Gastrocnemius medialis (tissue), 4 donors: ENCODE measurements around the gene CHERP. TPM values are rescaled to one million over a fixed set of nuclear protein-coding genes. Genes with fewer than 3 reads are reported as not detected.

Source experiments
- ATAC-seq, 2 donors: fragments of 150-250 bp; one replicate each; pipeline ENCODE4 v1.9.1; 2016
- DNase-seq, 2 donors: peaks; one replicate each; pipeline ENCODE4 v3.0.0-alpha.2; 2019
- H3K27ac ChIP-seq, 4 donors: fragments of 200-600 bp; sonication (generic); 1 replicate in 1 of 4; 2 replicates in 3 of 4; pipeline ENCODE4 v1.5.1; 2016 to 2018; ENCODE audit warnings: mild to moderate bottlenecking in 2 of 4, moderate library complexity in 1 of 4
- H3K27me3 ChIP-seq, 3 donors: fragments of 200-600 bp; sonication (generic) in 2 of 3; 1 replicate in 1 of 3; 2 replicates in 2 of 3; pipeline versions ENCODE4 v1.5.1 to v1.6.0; 2016 to 2019; ENCODE audit warnings: mild to moderate bottlenecking in 1 of 3, moderate library complexity in 1 of 3
- H3K36me3 ChIP-seq, 2 donors: fragments of 200-600 bp; sonication (generic) in 1 of 2; one replicate each; pipeline ENCODE4 v1.5.1; 2017 to 2018
- H3K4me1 ChIP-seq, 2 donors: fragments of 200-600 bp; sonication (generic) in 1 of 2; one replicate each; pipeline ENCODE4 v1.5.1; 2016 to 2017; ENCODE audit warnings: mild to moderate bottlenecking in 2 of 2
- H3K4me3 ChIP-seq, 4 donors: fragments of 200-600 bp; sonication (generic) in 3 of 4; 1 replicate in 1 of 4; 2 replicates in 3 of 4; pipeline ENCODE4 v1.5.1; 2016 to 2019; ENCODE audit warnings: mild to moderate bottlenecking in 2 of 4
- H3K9me3 ChIP-seq, 3 donors: fragments of 200-600 bp; sonication (generic) in 2 of 3; 1 replicate in 1 of 3; 2 replicates in 2 of 3; pipeline ENCODE4 v1.5.1; 2016 to 2019
- CTCF ChIP-seq, 5 experiments: fragments of 450-650 bp in 3 of 5; fragments of 200-600 bp in 2 of 5; sonication (generic) in 2 of 5; IDR thresholded peaks in 4 of 5; conservative IDR thresholded peaks in 1 of 5; 1 replicate in 4 of 5; 2 replicates in 1 of 5; pipeline ENCODE4 v1.5.1; 2016 to 2019; ENCODE audit warnings: antibody characterized with exemption in 5 of 5, mild to moderate bottlenecking in 3 of 5, moderate library complexity in 3 of 5
- POLR2A ChIP-seq, 2 donors: fragments of 450-650 bp; IDR thresholded peaks; one replicate each; pipeline ENCODE4 v1.6.1; 2017; ENCODE audit warnings: antibody characterized with exemption in 2 of 2, mild to moderate bottlenecking in 2 of 2, moderate library complexity in 2 of 2
- in situ Hi-C, 4 donors: fragments of 200-750 bp; cut with MboI; loops; one replicate each; pipeline versions ENCODE4 v1.15.0 to v1.8.0; 2017; ENCODE audit warnings: low sequenced_read_pairs in 4 of 4
- intact Hi-C: fragments of 100-400 bp; cut with DNase I; formaldehyde crosslinking; loops from one replicate; pipeline ENCODE4 v1.15.1; 2023; ENCODE audit warnings: low total_unique reads
- total RNA-seq, 4 donors: library from RNA; depleted of rRNA; stranded (reverse); fragments of >200 nt; gene quantifications; one replicate each; pipeline versions ENCODE4 v1.1.0 to v1.2.3, GENCODE V29; 2016

CHERP gene
- total RNA-seq, 4 donors from 2014 or later = 7.4 to 12.1 (median 9.8) TPM

GRCh38 chr19:16529466-16530144, 12.6 kb downstream of the CHERP start:
- H3K9me3 ChIP-seq = no peaks in the 10 kb centered on the region
- H3K4me1 ChIP-seq = no peaks in the 10 kb centered on the region
- in situ Hi-C loops (loop anchor here in 1 of 4 donors (25.0 kb wide), 1 partner anchor 292 kb away; no protein-coding TSS in a partner anchor), intact Hi-C loops (no loop called here)
- no peak overlapping the region for H3K4me3 ChIP-seq
- ATAC-seq = no peak
- no peak for TF ChIP-seq CTCF (IDR thresholded peaks at IDR 0.05 in 4 of 5, conservative IDR thresholded peaks at IDR 0.05 in 1 of 5)
- TF ChIP-seq POLR2A (IDR thresholded peaks at IDR 0.05) = no peak
- no peaks in the 10 kb centered on the region for H3K27me3 ChIP-seq
- peaks cover 0 to 100% of the 10 kb centered on the region in 2 donors for H3K36me3 ChIP-seq
- no peak overlapping the region for H3K27ac ChIP-seq
- DNase-seq = no peak

- in situ Hi-C loops (loop anchor here in 1 of 4 donors (25.0 kb wide), 1 partner anchor 291 kb away; no protein-coding TSS in a partner anchor), intact Hi-C loops (no loop called here)
- H3K27me3 ChIP-seq = no peaks in the 10 kb centered on the region
- H3K9me3 ChIP-seq = no peaks in the 10 kb centered on the region
- no peak overlapping the region for H3K4me3 ChIP-seq
- DNase-seq (no peak), ATAC-seq (no peak)
- no peaks in the 10 kb centered on the region for H3K4me1 ChIP-seq
- TF ChIP-seq CTCF (IDR thresholded peaks at IDR 0.05 in 4 of 5, conservative IDR thresholded peaks at IDR 0.05 in 1 of 5) = peak in 1 of 5 experiments; percentile 20
- no peak for TF ChIP-seq POLR2A (IDR thresholded peaks at IDR 0.05)
- peaks cover 0 to 100% of the 10 kb centered on the region in 2 donors for H3K36me3 ChIP-seq
- peak overlapping the region in 1 of 4 donors; percentile 9 for H3K27ac ChIP-seq
These were observed 14.2 kb downstream of the CHERP start for GRCh38 chr19:16527971-16528521.

GRCh38 chr19:16527334-16527935, 14.8 kb downstream of the CHERP start:
- TF ChIP-seq CTCF (IDR thresholded peaks at IDR 0.05 in 4 of 5, conservative IDR thresholded peaks at IDR 0.05 in 1 of 5) = no peak
- intact Hi-C loops (no loop called here), in situ Hi-C loops (loop anchor here in 1 of 4 donors (25.0 kb wide), 1 partner anchor 290 kb away; no protein-coding TSS in a partner anchor)
- ATAC-seq = no peak
- Histone ChIP-seq H3K4me3 (no peak overlapping the region), H3K27ac (peak overlapping the region in 1 of 4 donors; percentile 46), H3K9me3 (no peaks in the 10 kb centered on the region), H3K36me3 (peaks cover 0 to 100% of the 10 kb centered on the region in 2 donors), H3K27me3 (no peaks in the 10 kb centered on the region), H3K4me1 (no peaks in the 10 kb centered on the region)
- no peak for DNase-seq

- in situ Hi-C loops = loop anchor here in 1 of 4 donors (25.0 kb wide), 1 partner anchor 289 kb away; no protein-coding TSS in a partner anchor
These were observed 16.3 kb downstream of the CHERP start for GRCh38 chr19:16525751-16526481.

More at GRCh38 chr19:16525751-16526481, 16.3 kb downstream of the CHERP start:
- TF ChIP-seq POLR2A (IDR thresholded peaks at IDR 0.05) (no peak), CTCF (IDR thresholded peaks at IDR 0.05 in 4 of 5, conservative IDR thresholded peaks at IDR 0.05 in 1 of 5) (no peak)
- Histone ChIP-seq H3K27me3 (no peaks in the 10 kb centered on the region), H3K4me3 (no peak overlapping the region), H3K4me1 (no peaks in the 10 kb centered on the region), H3K36me3 (peaks cover 0 to 100% of the 10 kb centered on the region in 2 donors), H3K27ac (peak overlapping the region; percentile 16 to 46 (median 30)), H3K9me3 (no peaks in the 10 kb centered on the region)
- ATAC-seq = no peak
- DNase-seq = no peak
- intact Hi-C loops = no loop called here
